ENCODE results near the gene GATM. TPM values are rescaled to one million over a fixed set of nuclear protein-coding genes. Genes with fewer than 3 reads are reported as not detected.

Gene GATM
- total and polyA plus RNA-seq, 2 of the 4 experiments (the other 2 are of a cell fraction): 0.10 to 0.18 TPM

DNA sequence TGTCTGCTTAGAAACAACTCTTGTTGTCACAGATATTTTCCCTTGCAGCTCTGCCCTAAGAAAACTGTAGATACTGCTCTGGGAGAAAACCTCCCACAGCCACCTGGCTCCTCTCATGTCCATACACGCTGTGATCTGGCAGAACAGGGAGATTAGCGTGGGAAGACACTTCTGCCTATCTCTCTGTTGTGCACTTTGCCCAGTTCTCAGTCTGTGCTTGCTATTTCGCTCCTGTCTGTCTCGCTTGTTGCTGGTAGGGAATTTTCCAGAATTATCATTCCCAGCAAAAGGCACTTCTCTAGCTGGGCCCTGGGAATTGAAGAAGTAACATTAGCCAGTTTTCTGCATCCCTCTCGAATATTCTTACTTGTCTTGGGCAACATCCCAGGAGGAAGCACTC, 8.1 kb upstream of the GATM start:
- no peak overlapping the region for H3K4me2 ChIP-seq (ENCODE audit: low read depth, low read length)
- no peaks in the 10 kb centered on the region for H3K9me1 ChIP-seq (ENCODE audit: insufficient read depth, low read length)
- H3K9ac ChIP-seq (ENCODE audit: low read depth, low read length): no peak overlapping the region
- H2BK15ac ChIP-seq (ENCODE audit: low read depth, low read length): no peak overlapping the region
- no peak overlapping the region for H2AK9ac ChIP-seq (replicated peaks; ENCODE audit: low read depth, low read length, poor library complexity)
- no peak for ATAC-seq (ENCODE audit: low read depth)
- H3K27ac ChIP-seq (ENCODE audit: insufficient read depth, low read length): no peak overlapping the region
- no peak overlapping the region for H4K8ac ChIP-seq (ENCODE audit: low read depth in 2 of 2, low read length in 2 of 2)
- no peaks in the 10 kb centered on the region for H3K9me3 ChIP-seq (ENCODE audit: control insufficient read depth, insufficient read depth, low read length)
- H3K18ac ChIP-seq (ENCODE audit: low read depth, low read length): no peak overlapping the region
- in situ Hi-C loops (cut with MboI; ENCODE audit: low sequenced_read_pairs): no loop called here
- H2AFZ ChIP-seq (replicated peaks; ENCODE audit: low read length, poor library complexity): no peak overlapping the region
- WGBS, 2 experiments (ENCODE audit: extremely low coverage in 2 of 2, insufficient read length in 1 of 2): no CpG with 5 or more reads among the region's 5 CpGs
- no peak overlapping the region for H2BK120ac ChIP-seq (ENCODE audit: low read depth, low read length)
- H3K14ac ChIP-seq (replicated peaks; ENCODE audit: low read depth, low read length): no peak overlapping the region
- H4K20me1 ChIP-seq (ENCODE audit: insufficient read depth, low read length): no peaks in the 10 kb centered on the region
- POLR2A ChIA-PET (ENCODE audit: unreplicated experiment): no interaction called here
- no peak overlapping the region for H3K4ac ChIP-seq (ENCODE audit: low read depth, low read length)
- H3K4me3 ChIP-seq (ENCODE audit: insufficient read depth, low read depth, low read length): no peak overlapping the region
- H3K56ac ChIP-seq (ENCODE audit: extremely low read depth, insufficient read depth, low read length): no peak overlapping the region
- H3K79me1 ChIP-seq (ENCODE audit: low read depth in 1 of 2, low read length in 2 of 2): no peaks in the 10 kb centered on the region
- no peak for DNase-seq
- CTCF ChIA-PET: no interaction called here
- no peaks in the 10 kb centered on the region for H3K36me3 ChIP-seq (ENCODE audit: control insufficient read depth, insufficient read depth, low read length)
- dilution Hi-C loops (cut with HindIII; ENCODE audit: low sequenced_read_pairs, unreplicated experiment): no loop called here
- BruUV-seq (replicated peaks): no TSS peak
- no peak overlapping the region for H2AK5ac ChIP-seq (ENCODE audit: low read depth, low read length)
- H4K91ac ChIP-seq (ENCODE audit: insufficient read depth, low read depth, low read length): no peak overlapping the region
- H2BK20ac ChIP-seq (ENCODE audit: low read depth, low read length): no peak overlapping the region
- no peak overlapping the region for H4K5ac ChIP-seq (ENCODE audit: low read depth, low read length)
- peaks cover 20% of the 10 kb centered on the region for H3K27me3 ChIP-seq (ENCODE audit: control insufficient read depth, insufficient read depth, low read length)
- intact Hi-C loops (cut with micrococcal nuclease): no loop called here
- no peaks in the 10 kb centered on the region for H3K4me1 ChIP-seq (ENCODE audit: control insufficient read depth, insufficient read depth, low read length)
- no peak overlapping the region for H3K23ac ChIP-seq (ENCODE audit: low read depth, low read length)
- TF ChIP-seq RFX5 (IDR thresholded peaks at IDR 0.05; ENCODE audit: low read depth, low read length) (no peak), NFE2L2 (IDR thresholded peaks at IDR 0.05; ENCODE audit: low read depth, low read length) (no peak), FOS (IDR thresholded peaks at IDR 0.05; ENCODE audit: low read depth, low read length) (no peak), BHLHE40 (IDR thresholded peaks at IDR 0.05; ENCODE audit: low read depth, low read length) (no peak), RAD21 (IDR thresholded peaks at IDR 0.05; ENCODE audit: low read length) (no peak), CEBPB (IDR thresholded peaks at IDR 0.05; ENCODE audit: low read depth, low read length) (no peak), RCOR1 (IDR thresholded peaks at IDR 0.05; ENCODE audit: insufficient replicate concordance, low read length) (no peak), CTCF (conservative IDR thresholded peaks at IDR 0.05; ENCODE audit: low read depth, low read length) (no peak), POLR2A (IDR thresholded peaks at IDR 0.05; ENCODE audit: low read depth, low read length) (no peak), ELK1 (IDR thresholded peaks at IDR 0.05; ENCODE audit: borderline replicate concordance, low read depth, low read length) (no peak), SMC3 (IDR thresholded peaks at IDR 0.05; ENCODE audit: low read depth, low read length) (no peak)
- no peak overlapping the region for H2BK5ac ChIP-seq (ENCODE audit: low read depth, low read length, poor library complexity, severe bottlenecking)
